HepG2 (cell line): ENCODE data around the gene SYNGR2. TPM values are rescaled to one million over a fixed set of nuclear protein-coding genes. Genes with fewer than 3 reads are reported as not detected.

Experiments used
- ATAC-seq: fragments of 200-7000 bp; cut with Tn5 transposase; 3 replicates; pipeline ENCODE4 v1.9.1; 2020; ENCODE audit warnings: mild to moderate bottlenecking, moderate library complexity
- BruUV-seq: library from RNA; stranded (reverse); fragments of 400-500 nt; replicated peaks from 2 replicates; lab custom pipeline; 2021; lab: Mats Ljungman, UMichigan
- CTCF ChIA-PET: fragments of 300-600 bp; formaldehyde crosslinking; extraction: SDS; loops from one replicate; lab custom pipeline; 2021; ENCODE audit warnings: low total read pairs, inconsistent platforms, low intra/inter-chr PET ratio; lab: Yijun Ruan, JAX
- POLR2A ChIA-PET: fragments of 350-600 bp; sonication (Branson Sonifier 250); formaldehyde crosslinking; loops from one replicate; lab custom pipeline; 2020; ENCODE audit warnings: antibody characterized with exemption, inconsistent platforms; lab: Yijun Ruan, JAX
- DNase-seq: peaks from one replicate; pipeline ENCODE4 v3.0.0-alpha.2; 2015; ENCODE audit warnings: low spot score
- FAIRE-seq: peaks from 3 replicates; lab custom pipeline; 2011; peaks lifted over from hg19 to GRCh38; lab: Jason Lieb, UNC
- H2AFZ ChIP-seq: one replicate; pipeline ENCODE4 v1.6.1; 2011; ENCODE audit warnings: low read length, inconsistent platforms
- H3K27ac ChIP-seq: fragments of 300-600 bp; 3 replicates; pipeline ENCODE4 v1.8.0; 2011; ENCODE audit warnings: mixed run types, mild to moderate bottlenecking, mixed read lengths, low read length, inconsistent platforms; ENCODE audit not compliant: insufficient read depth; ENCODE audit errors: extremely low read length
- H3K27me3 ChIP-seq, 2 experiments: fragments of 200-600 bp in 1 of 2; 2 replicates in 1 of 2; 3 replicates in 1 of 2; pipeline versions ENCODE4 v1.6.0 to v1.8.0; 2011; ENCODE audit warnings: low read length in 2 of 2, mild to moderate bottlenecking in 2 of 2, moderate library complexity in 2 of 2, inconsistent platforms in 1 of 2; ENCODE audit not compliant: insufficient read depth in 2 of 2, control insufficient read depth in 1 of 2
- H3K36me3 ChIP-seq, 2 experiments: fragments of 200-600 bp in 1 of 2; replicated peaks in 1 of 2; 2 replicates in 1 of 2; 3 replicates in 1 of 2; pipeline versions ENCODE4 v1.5.1 to v1.8.0; 2011; ENCODE audit warnings: low read length in 2 of 2, inconsistent platforms in 1 of 2; ENCODE audit not compliant: insufficient read depth in 2 of 2, control insufficient read depth in 1 of 2
- H3K4me1 ChIP-seq: 2 replicates; pipeline ENCODE4 v1.5.1; 2012; ENCODE audit warnings: low read length, inconsistent platforms; ENCODE audit not compliant: insufficient read depth
- H3K4me2 ChIP-seq: 2 replicates; pipeline ENCODE4 v1.6.0; 2011; ENCODE audit warnings: low read depth, low read length, inconsistent platforms
- H3K4me3 ChIP-seq, 3 experiments: fragments of 200-600 bp in 1 of 3; sonication (generic), shearing (Covaris generic) in 1 of 3; replicated peaks in 1 of 3; 2 replicates each; pipeline ENCODE4 v1.5.1; 2011 to 2016; ENCODE audit warnings: low read length in 3 of 3, inconsistent platforms in 2 of 3, low read depth in 2 of 3, mild to moderate bottlenecking in 2 of 3, control low read depth in 1 of 3, mixed read lengths in 1 of 3; ENCODE audit not compliant: insufficient read depth in 1 of 3
- H3K79me2 ChIP-seq: one replicate; pipeline ENCODE4 v1.6.1; 2011; ENCODE audit warnings: low read length, inconsistent platforms; ENCODE audit not compliant: insufficient read depth
- H3K9ac ChIP-seq: 2 replicates; pipeline ENCODE4 v1.6.0; 2011; ENCODE audit warnings: mild to moderate bottlenecking, low read depth, low read length, inconsistent platforms; ENCODE audit not compliant: insufficient read depth
- H3K9me3 ChIP-seq: 2 replicates; pipeline ENCODE4 v1.5.1; 2012; ENCODE audit warnings: mild to moderate bottlenecking, low read length
- H4K20me1 ChIP-seq: 2 replicates; pipeline ENCODE4 v1.6.0; 2011; ENCODE audit warnings: inconsistent platforms, mild to moderate bottlenecking, low read length, moderate library complexity; ENCODE audit not compliant: insufficient read depth
- ATM ChIP-seq: fragments of 450-650 bp; IDR thresholded peaks from 2 replicates; pipeline ENCODE4 v1.7.1; 2017; ENCODE audit warnings: mild to moderate bottlenecking, borderline replicate concordance
- HDAC2 ChIP-seq: sonication (generic); formaldehyde crosslinking; IDR thresholded peaks from 2 replicates; pipeline ENCODE4 v1.4.0; 2020; ENCODE audit warnings: missing genetic modification reagents
- MED1 ChIP-seq: sonication (generic); formaldehyde crosslinking; IDR thresholded peaks from 2 replicates; pipeline ENCODE4 v1.4.0; 2020; ENCODE audit warnings: missing genetic modification reagents
- NRL ChIP-seq: sonication (generic); formaldehyde crosslinking; IDR thresholded peaks from 2 replicates; pipeline ENCODE4 v1.5.0; 2020; ENCODE audit warnings: missing genetic modification reagents, mild to moderate bottlenecking, moderate library complexity, borderline replicate concordance
- ZBTB1 ChIP-seq: sonication (generic); formaldehyde crosslinking; IDR thresholded peaks from 2 replicates; pipeline ENCODE4 v1.4.0; 2020; ENCODE audit warnings: missing genetic modification reagents, borderline replicate concordance
- ZBTB38 ChIP-seq: sonication (generic); formaldehyde crosslinking; IDR thresholded peaks from 2 replicates; pipeline ENCODE4 v1.5.1; 2020; ENCODE audit warnings: mild to moderate bottlenecking, missing genetic modification reagents
- ZFP41 ChIP-seq: sonication (generic); formaldehyde crosslinking; IDR thresholded peaks from 2 replicates; pipeline ENCODE4 v1.4.0; 2020; ENCODE audit warnings: mild to moderate bottlenecking, missing genetic modification reagents, borderline replicate concordance
- ZFX ChIP-seq: sonication (generic); formaldehyde crosslinking; IDR thresholded peaks from 2 replicates; pipeline ENCODE4 v1.4.0; 2020; ENCODE audit warnings: mild to moderate bottlenecking, low read depth, missing genetic modification reagents, moderate library complexity
- ZNF207 ChIP-seq: fragments of 450-650 bp; IDR thresholded peaks from 2 replicates; pipeline ENCODE4 v1.6.1; 2016; ENCODE audit warnings: antibody characterized with exemption, borderline replicate concordance
- ZNF598 ChIP-seq: sonication (generic); formaldehyde crosslinking; IDR thresholded peaks from 2 replicates; pipeline ENCODE4 v1.5.1; 2020; ENCODE audit warnings: mild to moderate bottlenecking, missing genetic modification reagents, borderline replicate concordance
- ZNF850 ChIP-seq: sonication (generic); formaldehyde crosslinking; conservative IDR thresholded peaks from 2 replicates; pipeline ENCODE4 v1.9.0; 2021; ENCODE audit warnings: mild to moderate bottlenecking, missing genetic modification reagents
- ZSCAN31 ChIP-seq: sonication (generic); formaldehyde crosslinking; IDR thresholded peaks from 2 replicates; pipeline ENCODE4 v1.5.0; 2020; ENCODE audit warnings: low read depth, mild to moderate bottlenecking, missing genetic modification reagents
- WGBS: methylation state at CpG from one replicate; pipeline ENCODE4 v1.1.6; 2017; ENCODE audit warnings: low lambda C conversion rate; 5-methylcytosine and 5-hydroxymethylcytosine counted together
- in situ Hi-C: cut with HindIII; loops from 2 replicates; pipeline ENCODE4 v1.10.0; 2017; ENCODE audit warnings: low pct_unique_long_range_greater_than_20kb; ENCODE audit not compliant: extremely low pct_ligation_motif_present
- intact Hi-C: fragments of 100-400 bp; cut with micrococcal nuclease; formaldehyde crosslinking; loops from one replicate; pipeline ENCODE4 v1.10.0; 2022; ENCODE audit not compliant: unreplicated experiment
- polyA plus RNA-seq, 8 experiments: library from polyadenylated mRNA; depleted of rRNA in 3 of 8; stranded (reverse) in 7 of 8; unstranded in 1 of 8; fragments of >200 nt; fragmentation: Illumina TruSeq in 4 of 8; extraction: Trizol in 4 of 8; gene quantifications; 2 replicates each; pipeline versions ENCODE4 v1.2.1 to v1.2.3, GENCODE V29; 2011 to 2016; ENCODE audit warnings: low read depth in 4 of 8, missing spikeins in 1 of 8, mixed read lengths in 1 of 8; ENCODE audit not compliant: insufficient read depth in 1 of 8
- total RNA-seq, 5 experiments: library from RNA; depleted of rRNA; stranded (reverse); fragments of >200 nt; fragmentation: Illumina TruSeq; extraction: Trizol; gene quantifications; 2 replicates each; pipeline ENCODE4 v1.2.3, GENCODE V29; 2016; ENCODE audit warnings: low read depth in 1 of 5
- TF ChIP-seq, protein P1 (sequence below): sonication (generic); IDR thresholded peaks from 2 replicates; pipeline ENCODE4 v1.6.1; 2016; ENCODE audit warnings: low read depth, borderline replicate concordance
- TF ChIP-seq, protein P2 (sequence below): sonication (generic); formaldehyde crosslinking; IDR thresholded peaks from 2 replicates; pipeline ENCODE4 v1.5.0; 2020; ENCODE audit warnings: mild to moderate bottlenecking, missing genetic modification reagents
- TF ChIP-seq, protein P3 (sequence below): sonication (generic); formaldehyde crosslinking; IDR thresholded peaks from 2 replicates; pipeline ENCODE4 v1.5.0; 2020; ENCODE audit warnings: missing genetic modification reagents, mild to moderate bottlenecking, borderline replicate concordance

The SYNGR2 gene
- total and polyA plus RNA-seq, 2 of the 13 experiments (the other 11 are each of a cell fraction or from before 2014, with no cell fraction given), result 46.7 to 170 TPM

DNA sequence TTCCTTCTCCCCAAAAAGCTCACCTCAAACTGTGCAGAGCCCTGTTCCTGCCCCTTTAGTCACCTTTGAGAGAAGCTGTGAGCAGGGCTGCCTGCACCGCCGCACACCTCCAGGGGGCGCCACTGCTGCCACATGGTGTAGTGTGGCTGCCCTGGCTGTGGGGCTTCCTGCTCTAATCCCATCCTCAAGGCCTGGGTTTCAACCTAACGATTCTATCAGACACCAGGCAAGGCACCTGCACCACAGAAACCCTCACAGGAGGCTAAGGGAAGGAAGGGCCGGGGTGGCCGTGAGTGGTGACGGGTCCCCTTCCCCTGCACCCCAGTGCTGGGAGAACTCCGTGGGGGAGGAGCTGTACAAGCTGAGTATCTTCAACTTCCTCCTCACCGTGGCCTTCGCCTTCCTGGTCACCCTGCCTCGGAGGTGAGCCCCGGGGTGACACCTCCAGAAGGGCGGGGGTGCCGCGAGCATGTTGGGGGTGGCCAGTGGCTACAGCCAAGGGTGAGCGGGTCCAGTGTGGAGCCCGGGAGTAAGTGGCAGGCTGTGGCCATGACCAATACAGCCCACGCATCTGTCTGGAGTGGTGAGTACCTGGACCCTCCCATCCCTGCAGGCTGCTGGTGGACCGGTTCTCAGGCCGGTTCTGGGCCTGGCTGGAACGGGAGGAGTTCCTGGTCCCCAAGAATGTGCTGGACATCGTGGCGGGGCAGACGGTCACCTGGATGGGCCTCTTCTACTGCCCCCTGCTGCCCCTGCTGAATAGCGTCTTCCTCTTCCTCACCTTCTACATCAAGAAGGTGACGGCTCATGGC, 30.8 kb upstream of the SYNGR2 start:
- H3K4me2 ChIP-seq, result peak overlapping the region; percentile 77
- POLR2A ChIA-PET, result interaction anchor here (5.0 kb wide), 1 partner anchor 9 kb away, joined by 57 read pairs; the partner anchor contains the start of gene TMC6
- TF ChIP-seq, protein P1, sequence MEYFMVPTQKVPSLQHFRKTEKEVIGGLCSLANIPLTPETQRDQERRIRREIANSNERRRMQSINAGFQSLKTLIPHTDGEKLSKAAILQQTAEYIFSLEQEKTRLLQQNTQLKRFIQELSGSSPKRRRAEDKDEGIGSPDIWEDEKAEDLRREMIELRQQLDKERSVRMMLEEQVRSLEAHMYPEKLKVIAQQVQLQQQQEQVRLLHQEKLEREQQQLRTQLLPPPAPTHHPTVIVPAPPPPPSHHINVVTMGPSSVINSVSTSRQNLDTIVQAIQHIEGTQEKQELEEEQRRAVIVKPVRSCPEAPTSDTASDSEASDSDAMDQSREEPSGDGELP, result peak; percentile 69; the same call in 1 of the 2 replicates
- TF ChIP-seq, protein P2, sequence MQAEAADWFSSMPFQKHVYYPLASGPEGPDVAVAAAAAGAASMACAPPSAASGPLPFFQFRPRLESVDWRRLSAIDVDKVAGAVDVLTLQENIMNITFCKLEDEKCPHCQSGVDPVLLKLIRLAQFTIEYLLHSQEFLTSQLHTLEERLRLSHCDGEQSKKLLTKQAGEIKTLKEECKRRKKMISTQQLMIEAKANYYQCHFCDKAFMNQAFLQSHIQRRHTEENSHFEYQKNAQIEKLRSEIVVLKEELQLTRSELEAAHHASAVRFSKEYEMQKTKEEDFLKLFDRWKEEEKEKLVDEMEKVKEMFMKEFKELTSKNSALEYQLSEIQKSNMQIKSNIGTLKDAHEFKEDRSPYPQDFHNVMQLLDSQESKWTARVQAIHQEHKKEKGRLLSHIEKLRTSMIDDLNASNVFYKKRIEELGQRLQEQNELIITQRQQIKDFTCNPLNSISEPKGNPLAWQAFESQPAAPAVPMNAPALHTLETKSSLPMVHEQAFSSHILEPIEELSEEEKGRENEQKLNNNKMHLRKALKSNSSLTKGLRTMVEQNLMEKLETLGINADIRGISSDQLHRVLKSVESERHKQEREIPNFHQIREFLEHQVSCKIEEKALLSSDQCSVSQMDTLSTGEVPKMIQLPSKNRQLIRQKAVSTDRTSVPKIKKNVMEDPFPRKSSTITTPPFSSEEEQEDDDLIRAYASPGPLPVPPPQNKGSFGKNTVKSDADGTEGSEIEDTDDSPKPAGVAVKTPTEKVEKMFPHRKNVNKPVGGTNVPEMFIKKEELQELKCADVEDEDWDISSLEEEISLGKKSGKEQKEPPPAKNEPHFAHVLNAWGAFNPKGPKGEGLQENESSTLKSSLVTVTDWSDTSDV, result peak; percentile 44; the same call in 1 of the 2 replicates
- TF ChIP-seq ZFX, result peak; percentile 36; the same call in 1 of the 2 replicates
- no peak; the same call in 1 of the 2 replicates for TF ChIP-seq ZFP41 (CRISPR knock-in tag)
- peak; percentile 30; the same call in 1 of the 2 replicates for TF ChIP-seq NRL (CRISPR knock-in tag)
- no peak for TF ChIP-seq ATM
- TF ChIP-seq ZSCAN31, result 0 out of 2 replicates have a peak, but pooled peaks have one; percentile 44
- TF ChIP-seq ZBTB1 (CRISPR knock-in tag), result 0 out of 2 replicates have a peak, but pooled peaks have one; percentile 42
- peak; percentile 90; the same call in 1 of the 2 replicates for TF ChIP-seq ZNF850 (CRISPR knock-in tag)
- TF ChIP-seq MED1 (CRISPR knock-in tag), result peak; percentile 26; the same call in 1 of the 2 replicates
- TF ChIP-seq ZNF207, result no peak
- TF ChIP-seq, protein P3, sequence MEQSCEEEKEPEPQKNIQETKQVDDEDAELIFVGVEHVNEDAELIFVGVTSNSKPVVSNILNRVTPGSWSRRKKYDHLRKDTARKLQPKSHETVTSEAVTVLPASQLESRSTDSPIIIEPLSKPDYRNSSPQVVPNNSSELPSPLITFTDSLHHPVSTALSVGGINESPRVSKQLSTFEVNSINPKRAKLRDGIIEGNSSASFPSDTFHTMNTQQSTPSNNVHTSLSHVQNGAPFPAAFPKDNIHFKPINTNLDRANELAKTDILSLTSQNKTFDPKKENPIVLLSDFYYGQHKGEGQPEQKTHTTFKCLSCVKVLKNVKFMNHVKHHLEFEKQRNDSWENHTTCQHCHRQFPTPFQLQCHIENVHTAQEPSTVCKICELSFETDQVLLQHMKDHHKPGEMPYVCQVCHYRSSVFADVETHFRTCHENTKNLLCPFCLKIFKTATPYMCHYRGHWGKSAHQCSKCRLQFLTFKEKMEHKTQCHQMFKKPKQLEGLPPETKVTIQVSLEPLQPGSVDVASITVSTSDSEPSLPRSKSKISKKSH (CRISPR knock-in tag), result peak; percentile 18; the same call in 1 of the 2 replicates
- peak; percentile 69; the same call in 1 of the 2 replicates for TF ChIP-seq ZBTB38 (CRISPR knock-in tag)
- TF ChIP-seq HDAC2 (CRISPR knock-in tag), result 0 out of 2 replicates have a peak, but pooled peaks have one; percentile 12
- TF ChIP-seq ZNF598 (CRISPR knock-in tag), result peak; percentile 60

More for the DNA sequence above, 30.8 kb upstream of the SYNGR2 start:
- DNase-seq (no peak), ATAC-seq (peak; percentile 7), FAIRE-seq (no peak)
- peaks cover 97% of the 10 kb centered on the region for H3K4me1 ChIP-seq
- H3K9me3 ChIP-seq, result no peaks in the 10 kb centered on the region
- no peak overlapping the region for H2AFZ ChIP-seq
- CTCF ChIA-PET, result interaction anchor here (0.8 to 1.5 kb wide), 3 partner anchors 20 to 25 kb away, joined by 3 to 6 read pairs (median 4); no protein-coding TSS in a partner anchor
- peaks cover 5 to 14% of the 10 kb centered on the region in 2 experiments; a peak in 4 of 5 replicates for H3K27me3 ChIP-seq
- H3K27ac ChIP-seq, result no peak overlapping the region
- 20% methylated on average over 18 of the region's 26 CpGs for WGBS
- intact Hi-C loops (no loop called here), in situ Hi-C loops (no loop called here)
- H3K4me3 ChIP-seq, result peak overlapping the region in 1 of 3 experiments; percentile 59; a peak in 2 of 6 replicates
- H3K79me2 ChIP-seq, result no peaks in the 10 kb centered on the region
- H3K36me3 ChIP-seq, result no peaks in the 10 kb centered on the region
- peak overlapping the region; percentile 41 for H3K9ac ChIP-seq
- no peaks in the 10 kb centered on the region for H4K20me1 ChIP-seq
- BruUV-seq, result no TSS peak
